GM12872 (cell line): ENCODE results near the gene FCHSD1.

Experiments used
- CTCF ChIP-seq: IDR thresholded peaks from 3 replicates; pipeline ENCODE4 v1.5.1; 2011; ENCODE audit warnings: low read depth, mild to moderate bottlenecking, low read length, moderate library complexity; ENCODE audit not compliant: insufficient read depth

Gene FCHSD1

DNA sequence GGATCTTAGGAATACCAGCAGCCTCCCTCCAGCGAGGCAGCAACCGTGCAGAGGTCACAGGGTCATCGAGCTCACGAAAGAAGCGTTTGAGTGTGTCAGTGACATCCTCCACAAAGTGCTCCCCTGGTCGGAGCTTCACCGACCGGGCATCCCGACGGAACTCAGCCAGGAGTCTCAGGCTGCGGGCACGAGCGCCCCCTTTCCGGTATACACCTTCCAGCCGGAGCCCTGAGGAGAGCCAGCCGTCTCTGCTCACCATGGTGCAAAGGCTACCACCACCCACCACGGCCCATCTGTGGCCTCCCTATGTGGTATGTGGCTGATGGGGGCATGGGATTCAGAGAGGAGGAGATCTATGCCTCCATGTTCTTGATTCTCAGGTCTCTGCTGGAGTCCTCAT is 10.8 kb upstream of the FCHSD1 start:
- TF ChIP-seq CTCF: no peak

- TF ChIP-seq CTCF: no peak
Observed at GRCh38 chr5:141657937-141658545, 6.8 kb upstream of the FCHSD1 start.

DNA sequence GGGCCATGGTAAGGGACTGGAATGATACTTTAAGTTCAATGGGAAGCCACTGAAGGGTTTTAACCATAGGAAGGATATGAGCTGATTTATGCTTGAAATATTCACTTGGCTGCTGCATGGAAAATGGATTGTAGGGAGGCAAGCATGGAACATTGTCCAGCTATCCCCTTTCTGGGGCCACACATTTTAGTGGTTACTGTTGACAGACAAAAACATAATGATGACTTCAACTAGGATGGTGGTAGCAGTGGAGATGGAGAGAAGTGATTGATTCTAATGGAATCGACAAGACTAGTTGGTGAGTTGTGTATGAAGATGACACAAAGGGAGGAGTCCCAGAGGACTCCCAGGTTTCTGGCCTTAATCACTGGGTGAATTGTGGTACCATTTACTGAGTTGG is 6.2 kb upstream of the FCHSD1 start:
- TF ChIP-seq CTCF: no peak

GRCh38 chr5:141656396-141656795 is 5.2 kb upstream of the FCHSD1 start:
- no peak for TF ChIP-seq CTCF

DNA sequence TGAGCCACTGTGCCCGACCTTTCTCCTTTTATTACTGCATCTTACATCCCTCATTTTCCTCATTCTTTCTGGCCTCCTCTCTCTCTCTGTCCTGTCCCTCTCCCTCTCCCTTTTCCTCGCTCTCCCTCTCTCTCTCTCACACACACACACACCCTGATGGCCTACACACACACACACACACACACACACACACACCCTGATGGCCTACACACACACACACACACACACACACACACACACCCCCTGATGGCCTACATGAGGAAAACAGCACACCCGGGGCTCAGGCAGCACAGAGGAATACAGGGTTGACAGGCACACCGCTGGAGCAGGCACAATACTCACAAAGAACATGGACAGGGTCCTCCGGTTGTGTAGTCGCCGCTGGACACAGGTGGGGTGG is 3.8 kb upstream of the FCHSD1 start:
- TF ChIP-seq CTCF: no peak

GRCh38 chr5:141654298-141654697 is 3.1 kb upstream of the FCHSD1 start:
- TF ChIP-seq CTCF: no peak

- no peak for TF ChIP-seq CTCF
Observed at GRCh38 chr5:141651728-141652105, 499 bp upstream of the FCHSD1 start.

- TF ChIP-seq CTCF: no peak
Observed at GRCh38 chr5:141649972-141650371, 1.2 kb downstream of the FCHSD1 start.
